GM18499 (cell line): ENCODE data around the gene ZNF23.
A peak's percentile ranks its signal among the peaks of the same experiment; 100 is the strongest.
"Not testable (repeated sequence)": the region's sequence is repeated elsewhere in the genome, so short reads cannot be mapped to it uniquely, and the experiment has no call there.

Source experiments
- ATAC-seq: cut with Tn5 transposase; IDR thresholded peaks from one replicate; pipeline ENCODE4 v1.9.1; 2021; ENCODE audit warnings: moderate number of reproducible peaks; ENCODE audit not compliant: insufficient read depth, unreplicated experiment

Gene ZNF23

GRCh38 chr16:71461686-71462648 lies at the start of gene ZNF23:
Gene ZNF23, minus strand, starts transcription at chr16:71462247. Its CDS starts 5,451 bp downstream, at chr16:71456796.
- peak; percentile 60 for ATAC-seq

- ATAC-seq = no peak
These were observed 45.0 kb upstream of the ZNF23 start for GRCh38 chr16:71507061-71507460.

- no peak for ATAC-seq
These were observed 42.9 kb upstream of the ZNF23 start for GRCh38 chr16:71504901-71505300.

- ATAC-seq = not testable (repeated sequence)
These were observed 42.0 kb upstream of the ZNF23 start for GRCh38 chr16:71504051-71504450.

GRCh38 chr16:71501547-71501946 lies 39.5 kb upstream of the ZNF23 start:
- no peak for ATAC-seq

- no peak for ATAC-seq
These were observed 38.9 kb upstream of the ZNF23 start for GRCh38 chr16:71500964-71501363.

GRCh38 chr16:71499775-71500364 lies 37.8 kb upstream of the ZNF23 start:
- no peak for ATAC-seq

- no peak for ATAC-seq
These were observed 36.0 kb upstream of the ZNF23 start for GRCh38 chr16:71498031-71498430.

GRCh38 chr16:71493213-71493612 lies 31.2 kb upstream of the ZNF23 start:
- ATAC-seq = no peak

GRCh38 chr16:71492786-71493185 lies 30.7 kb upstream of the ZNF23 start:
- no peak for ATAC-seq

- ATAC-seq = no peak
These were observed 29.0 kb upstream of the ZNF23 start for GRCh38 chr16:71491054-71491453.

- no peak for ATAC-seq
These were observed 28.3 kb upstream of the ZNF23 start for GRCh38 chr16:71490361-71490760.

GRCh38 chr16:71489122-71489521 lies 27.1 kb upstream of the ZNF23 start, which contains the start of gene ZNF19:
Gene ZNF19, minus strand, starts transcription at chr16:71489324. Its CDS starts 7,210 bp downstream, at chr16:71482114.
- no peak for ATAC-seq

- peak; percentile 61 for ATAC-seq
These were observed 22.2 kb upstream of the ZNF23 start for GRCh38 chr16:71484006-71484893.

- ATAC-seq = no peak
These were observed 20.5 kb upstream of the ZNF23 start for GRCh38 chr16:71482569-71482968.

- no peak for ATAC-seq
These were observed 18.9 kb upstream of the ZNF23 start for GRCh38 chr16:71480956-71481355.

GRCh38 chr16:71479420-71479819 lies 17.4 kb upstream of the ZNF23 start:
- no peak for ATAC-seq

- no peak for ATAC-seq
These were observed 14.5 kb upstream of the ZNF23 start for GRCh38 chr16:71476457-71477124.

- ATAC-seq = no peak
These were observed 12.8 kb upstream of the ZNF23 start for GRCh38 chr16:71474864-71475263.

GRCh38 chr16:71473891-71474290 lies 11.8 kb upstream of the ZNF23 start:
- ATAC-seq = no peak
